ENCODE results near the gene TRIM71. TPM values are rescaled to one million over a fixed set of nuclear protein-coding genes. Genes with fewer than 3 reads are reported as not detected.

Gene TRIM71
- total and polyA plus RNA-seq, 2 of the 13 experiments (the other 11 are each of a cell fraction or from before 2014, with no cell fraction given), result 21.7 to 76.9 TPM

DNA sequence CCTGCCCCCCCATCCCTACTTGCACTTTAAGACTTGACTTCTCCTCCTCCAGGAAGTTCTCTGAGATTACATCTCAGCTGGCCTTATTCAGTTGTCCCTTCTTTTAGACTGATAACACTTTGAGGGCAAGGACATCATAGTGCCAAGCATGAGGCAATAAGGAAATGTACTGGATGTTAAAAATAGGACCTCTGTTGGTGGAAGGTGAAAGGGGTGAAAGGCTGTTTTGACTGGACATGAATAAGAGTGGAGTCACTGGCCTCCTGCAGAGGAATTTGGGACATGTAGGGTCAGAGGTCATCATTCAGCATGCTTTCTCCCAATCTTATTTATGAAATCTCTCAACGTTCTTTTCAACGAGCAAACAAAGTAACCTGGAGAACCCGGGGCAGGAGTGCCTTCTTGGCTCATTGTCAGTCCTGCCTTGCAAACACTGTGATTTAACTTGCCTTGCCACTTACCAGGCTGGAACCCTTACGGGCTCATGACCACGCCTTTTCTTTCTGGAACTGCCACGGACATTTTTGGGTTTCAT, 38.6 kb downstream of the TRIM71 start (continued):
- TF ChIP-seq, protein P1, sequence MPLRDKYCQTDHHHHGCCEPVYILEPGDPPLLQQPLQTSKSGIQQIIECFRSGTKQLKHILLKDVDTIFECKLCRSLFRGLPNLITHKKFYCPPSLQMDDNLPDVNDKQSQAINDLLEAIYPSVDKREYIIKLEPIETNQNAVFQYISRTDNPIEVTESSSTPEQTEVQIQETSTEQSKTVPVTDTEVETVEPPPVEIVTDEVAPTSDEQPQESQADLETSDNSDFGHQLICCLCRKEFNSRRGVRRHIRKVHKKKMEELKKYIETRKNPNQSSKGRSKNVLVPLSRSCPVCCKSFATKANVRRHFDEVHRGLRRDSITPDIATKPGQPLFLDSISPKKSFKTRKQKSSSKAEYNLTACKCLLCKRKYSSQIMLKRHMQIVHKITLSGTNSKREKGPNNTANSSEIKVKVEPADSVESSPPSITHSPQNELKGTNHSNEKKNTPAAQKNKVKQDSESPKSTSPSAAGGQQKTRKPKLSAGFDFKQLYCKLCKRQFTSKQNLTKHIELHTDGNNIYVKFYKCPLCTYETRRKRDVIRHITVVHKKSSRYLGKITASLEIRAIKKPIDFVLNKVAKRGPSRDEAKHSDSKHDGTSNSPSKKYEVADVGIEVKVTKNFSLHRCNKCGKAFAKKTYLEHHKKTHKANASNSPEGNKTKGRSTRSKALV (CRISPR knock-in tag; IDR thresholded peaks at IDR 0.05), result no peak
- TF ChIP-seq HDAC1 (CRISPR knock-in tag; IDR thresholded peaks at IDR 0.05), result no peak; the same call in 1 of the 2 replicates
- no peak for TF ChIP-seq ZNF670 (CRISPR knock-in tag; IDR thresholded peaks at IDR 0.05; ENCODE audit: borderline replicate concordance)
- no peak for TF ChIP-seq ZNF530 (CRISPR knock-in tag; IDR thresholded peaks at IDR 0.05; ENCODE audit: low read depth)
- no peak for TF ChIP-seq PITX1 (CRISPR knock-in tag; IDR thresholded peaks at IDR 0.05)
- no peak for TF ChIP-seq NFYB (CRISPR knock-in tag; IDR thresholded peaks at IDR 0.05)
- TF ChIP-seq IKZF4 (CRISPR knock-in tag; IDR thresholded peaks at IDR 0.05; ENCODE audit: borderline replicate concordance, low read depth, not compliant biosample characterization), result no peak
- TF ChIP-seq PHF21A (CRISPR knock-in tag; IDR thresholded peaks at IDR 0.05), result 0 out of 2 replicates have a peak, but pooled peaks have one; percentile 3
- TF ChIP-seq, protein P2, sequence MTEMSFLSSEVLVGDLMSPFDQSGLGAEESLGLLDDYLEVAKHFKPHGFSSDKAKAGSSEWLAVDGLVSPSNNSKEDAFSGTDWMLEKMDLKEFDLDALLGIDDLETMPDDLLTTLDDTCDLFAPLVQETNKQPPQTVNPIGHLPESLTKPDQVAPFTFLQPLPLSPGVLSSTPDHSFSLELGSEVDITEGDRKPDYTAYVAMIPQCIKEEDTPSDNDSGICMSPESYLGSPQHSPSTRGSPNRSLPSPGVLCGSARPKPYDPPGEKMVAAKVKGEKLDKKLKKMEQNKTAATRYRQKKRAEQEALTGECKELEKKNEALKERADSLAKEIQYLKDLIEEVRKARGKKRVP (CRISPR knock-in tag; IDR thresholded peaks at IDR 0.05), result no peak
- TF ChIP-seq SP1 (IDR thresholded peaks at IDR 0.05), result no peak
- TF ChIP-seq SP1 (CRISPR knock-in tag; IDR thresholded peaks at IDR 0.05), result no peak
- TF ChIP-seq RCOR2 (CRISPR knock-in tag; IDR thresholded peaks at IDR 0.05), result no peak; the same call in 1 of the 2 replicates
- no peak for TF ChIP-seq ARNT2 (CRISPR knock-in tag; IDR thresholded peaks at IDR 0.05; ENCODE audit: low read depth)
- no peak for TF ChIP-seq SOX13 (IDR thresholded peaks at IDR 0.05)
- TF ChIP-seq SOX13 (CRISPR knock-in tag; conservative IDR thresholded peaks at IDR 0.05 in 1 of 2, IDR thresholded peaks at IDR 0.05 in 1 of 2), result 0 out of 4 replicates have a peak, but pooled peaks of 1 of the 2 experiments have one; percentile 11
- TF ChIP-seq JDP2 (CRISPR knock-in tag; IDR thresholded peaks at IDR 0.05; ENCODE audit: borderline replicate concordance), result no peak
- TF ChIP-seq, protein P3, sequence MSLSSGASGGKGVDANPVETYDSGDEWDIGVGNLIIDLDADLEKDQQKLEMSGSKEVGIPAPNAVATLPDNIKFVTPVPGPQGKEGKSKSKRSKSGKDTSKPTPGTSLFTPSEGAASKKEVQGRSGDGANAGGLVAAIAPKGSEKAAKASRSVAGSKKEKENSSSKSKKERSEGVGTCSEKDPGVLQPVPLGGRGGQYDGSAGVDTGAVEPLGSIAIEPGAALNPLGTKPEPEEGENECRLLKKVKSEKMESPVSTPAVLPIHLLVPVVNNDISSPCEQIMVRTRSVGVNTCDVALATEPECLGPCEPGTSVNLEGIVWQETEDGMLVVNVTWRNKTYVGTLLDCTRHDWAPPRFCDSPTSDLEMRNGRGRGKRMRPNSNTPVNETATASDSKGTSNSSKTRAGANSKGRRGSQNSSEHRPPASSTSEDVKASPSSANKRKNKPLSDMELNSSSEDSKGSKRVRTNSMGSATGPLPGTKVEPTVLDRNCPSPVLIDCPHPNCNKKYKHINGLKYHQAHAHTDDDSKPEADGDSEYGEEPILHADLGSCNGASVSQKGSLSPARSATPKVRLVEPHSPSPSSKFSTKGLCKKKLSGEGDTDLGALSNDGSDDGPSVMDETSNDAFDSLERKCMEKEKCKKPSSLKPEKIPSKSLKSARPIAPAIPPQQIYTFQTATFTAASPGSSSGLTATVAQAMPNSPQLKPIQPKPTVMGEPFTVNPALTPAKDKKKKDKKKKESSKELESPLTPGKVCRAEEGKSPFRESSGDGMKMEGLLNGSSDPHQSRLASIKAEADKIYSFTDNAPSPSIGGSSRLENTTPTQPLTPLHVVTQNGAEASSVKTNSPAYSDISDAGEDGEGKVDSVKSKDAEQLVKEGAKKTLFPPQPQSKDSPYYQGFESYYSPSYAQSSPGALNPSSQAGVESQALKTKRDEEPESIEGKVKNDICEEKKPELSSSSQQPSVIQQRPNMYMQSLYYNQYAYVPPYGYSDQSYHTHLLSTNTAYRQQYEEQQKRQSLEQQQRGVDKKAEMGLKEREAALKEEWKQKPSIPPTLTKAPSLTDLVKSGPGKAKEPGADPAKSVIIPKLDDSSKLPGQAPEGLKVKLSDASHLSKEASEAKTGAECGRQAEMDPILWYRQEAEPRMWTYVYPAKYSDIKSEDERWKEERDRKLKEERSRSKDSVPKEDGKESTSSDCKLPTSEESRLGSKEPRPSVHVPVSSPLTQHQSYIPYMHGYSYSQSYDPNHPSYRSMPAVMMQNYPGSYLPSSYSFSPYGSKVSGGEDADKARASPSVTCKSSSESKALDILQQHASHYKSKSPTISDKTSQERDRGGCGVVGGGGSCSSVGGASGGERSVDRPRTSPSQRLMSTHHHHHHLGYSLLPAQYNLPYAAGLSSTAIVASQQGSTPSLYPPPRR (CRISPR knock-in tag; IDR thresholded peaks at IDR 0.05; ENCODE audit: borderline replicate concordance), result peak; percentile 22; the same call in 1 of the 2 replicates
- TF ChIP-seq ZNF234 (CRISPR knock-in tag; conservative IDR thresholded peaks at IDR 0.05), result no peak
- TF ChIP-seq SMYD3 (CRISPR knock-in tag; IDR thresholded peaks at IDR 0.05), result no peak
- TF ChIP-seq TMF1 (CRISPR knock-in tag; IDR thresholded peaks at IDR 0.05; ENCODE audit: low read depth), result no peak
- TF ChIP-seq NFATC3 (CRISPR knock-in tag; IDR thresholded peaks at IDR 0.05), result no peak
- TF ChIP-seq ZNF543 (CRISPR knock-in tag; IDR thresholded peaks at IDR 0.05), result 0 out of 2 replicates have a peak, but pooled peaks have one; percentile 28
- TF ChIP-seq SSRP1 (CRISPR knock-in tag; IDR thresholded peaks at IDR 0.05), result no peak

Measured in HepG2 (cell line).